HS-5 (cell line): ENCODE results near the gene SMAD9.

Source experiments
- DNase-seq: peaks from one replicate; pipeline ENCODE4 v3.0.0-alpha.2; 2012; ENCODE audit warnings: low read depth

Gene SMAD9

GRCh38 chr13:36817996-36818803, 101.8 kb downstream of the SMAD9 start:
- DNase-seq = no peak

GRCh38 chr13:36815062-36815461, 105.0 kb downstream of the SMAD9 start:
- DNase-seq = no peak

DNA sequence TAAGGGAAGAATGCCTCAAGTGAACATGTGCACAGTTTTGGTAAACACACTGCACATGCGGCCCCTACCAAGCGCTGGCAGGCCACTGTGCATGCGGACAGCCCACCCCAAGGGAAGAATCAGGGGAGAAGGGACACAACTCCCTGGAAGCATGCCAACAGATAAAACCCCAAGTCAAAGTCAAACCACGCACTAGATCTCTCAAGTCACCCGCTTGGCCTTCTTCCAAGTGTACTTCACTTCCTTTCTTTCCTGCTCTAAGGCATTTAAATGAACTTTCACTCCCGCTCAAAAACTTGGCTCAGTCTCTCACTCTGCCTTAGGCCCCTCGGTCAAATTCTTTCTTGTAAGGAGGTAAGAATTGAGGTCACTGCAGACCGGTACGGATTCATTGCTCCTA, 105.6 kb downstream of the SMAD9 start:
- DNase-seq = no peak

GRCh38 chr13:36813225-36813624, 106.8 kb downstream of the SMAD9 start:
- DNase-seq = no peak

GRCh38 chr13:36807616-36808015, 112.4 kb downstream of the SMAD9 start:
- no peak for DNase-seq

DNA sequence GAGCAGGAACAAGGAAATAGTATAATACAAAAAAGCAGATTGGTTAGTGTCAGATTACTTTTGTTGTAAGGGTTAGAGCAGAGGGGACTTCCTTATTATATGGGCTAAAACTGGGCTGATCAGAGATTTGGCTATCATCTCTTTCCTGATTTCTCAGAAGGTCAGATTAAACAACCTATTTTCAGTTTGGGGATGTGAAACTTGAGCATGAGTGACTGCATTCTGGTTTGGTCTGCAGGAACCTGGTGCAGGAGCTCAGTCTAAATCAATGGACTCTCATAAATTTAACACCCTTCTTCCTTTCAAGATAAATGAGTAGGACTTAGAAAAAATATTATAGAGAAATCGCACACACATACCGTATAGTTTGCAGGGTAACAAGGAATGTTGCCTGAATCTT, 113.9 kb downstream of the SMAD9 start:
- no peak for DNase-seq

GRCh38 chr13:36804588-36804987, 115.5 kb downstream of the SMAD9 start:
- no peak for DNase-seq

DNA sequence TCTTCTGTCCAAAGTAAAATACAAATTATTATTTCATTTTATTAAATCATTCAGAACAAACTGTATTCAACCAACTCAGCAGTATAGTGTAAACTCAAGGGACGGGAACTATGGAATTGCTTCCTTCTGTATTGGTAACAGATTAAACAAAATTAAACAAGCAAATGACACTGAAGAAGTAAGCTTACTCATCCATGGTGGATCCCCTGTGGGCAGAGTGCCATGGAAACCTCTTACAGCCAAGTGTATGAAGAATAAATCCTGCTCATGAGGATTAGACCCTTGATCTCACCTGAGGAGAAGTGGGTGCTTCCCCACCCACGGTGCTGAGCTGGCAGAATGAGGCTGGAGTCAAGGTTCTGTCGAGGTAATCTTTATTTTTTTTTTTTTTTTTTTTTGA, 119.0 kb downstream of the SMAD9 start:
- DNase-seq = no peak

DNA sequence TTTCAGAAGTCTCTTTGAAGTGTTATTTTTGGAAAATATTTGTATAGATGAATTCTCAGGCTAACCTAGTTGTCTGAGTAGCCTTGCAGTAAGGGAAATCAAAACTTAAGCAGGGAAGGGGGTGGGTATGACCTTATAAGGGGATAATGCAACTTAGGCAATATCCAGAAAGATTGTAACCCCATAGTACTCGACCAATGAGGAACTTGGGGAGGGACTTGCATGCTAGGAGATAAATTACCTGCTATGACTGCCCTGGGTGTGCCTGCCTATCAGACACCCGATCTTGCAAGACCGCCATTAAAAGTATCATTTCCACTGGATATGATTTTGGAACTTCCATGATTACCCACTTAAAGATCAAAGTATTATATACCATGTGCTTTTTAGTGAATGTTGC, 124.0 kb downstream of the SMAD9 start:
- no peak for DNase-seq

GRCh38 chr13:36795463-36795862, 124.6 kb downstream of the SMAD9 start:
- DNase-seq = no peak
